ENCODE results near the gene NBL1.
A peak's percentile ranks its signal among the peaks of the same experiment; 100 is the strongest.
"Not testable (repeated sequence)": the region's sequence is repeated elsewhere in the genome, so short reads cannot be mapped to it uniquely, and the experiment has no call there.

NBL1 gene

GRCh38 chr1:19623523-19623922 is 20.6 kb upstream of the NBL1 start:
- DNase-seq = no peak

- no peak for DNase-seq
These were observed 18.7 kb upstream of the NBL1 start for GRCh38 chr1:19625291-19625937.

GRCh38 chr1:19628879-19629278 is 15.2 kb upstream of the NBL1 start:
- no peak for DNase-seq

- DNase-seq = no peak
These were observed 14.8 kb upstream of the NBL1 start for GRCh38 chr1:19629357-19629756.

- not testable (repeated sequence) for DNase-seq
These were observed 13.9 kb upstream of the NBL1 start for GRCh38 chr1:19630192-19630591.

- no peak for DNase-seq
These were observed 13.3 kb upstream of the NBL1 start for GRCh38 chr1:19630720-19631395.

GRCh38 chr1:19632211-19632610 is 11.9 kb upstream of the NBL1 start:
- DNase-seq = no peak

- DNase-seq = no peak
These were observed 11.0 kb upstream of the NBL1 start for GRCh38 chr1:19633106-19633505.

- not testable (repeated sequence) for DNase-seq
These were observed 9.0 kb upstream of the NBL1 start for GRCh38 chr1:19635064-19635463.

- no peak for DNase-seq
These were observed 8.5 kb upstream of the NBL1 start for GRCh38 chr1:19635646-19636045.

- DNase-seq = no peak
These were observed 8.0 kb upstream of the NBL1 start for GRCh38 chr1:19636065-19636464.

- not testable (repeated sequence) for DNase-seq
These were observed 7.4 kb upstream of the NBL1 start for GRCh38 chr1:19636749-19637148.

- DNase-seq = no peak
These were observed 6.5 kb upstream of the NBL1 start for GRCh38 chr1:19637606-19638005.

GRCh38 chr1:19639228-19639627 is 4.9 kb upstream of the NBL1 start:
- DNase-seq = not testable (repeated sequence)

GRCh38 chr1:19639999-19640362 is 4.1 kb upstream of the NBL1 start:
- DNase-seq = peak; percentile 17

- no peak for DNase-seq
These were observed 3.5 kb upstream of the NBL1 start for GRCh38 chr1:19640363-19641316.

- DNase-seq = no peak
These were observed 990 bp upstream of the NBL1 start for GRCh38 chr1:19643121-19643520.

- no peak for DNase-seq
These were observed 227 bp downstream of the NBL1 start for GRCh38 chr1:19644395-19644680.

- DNase-seq = peak; percentile 29
These were observed 735 bp downstream of the NBL1 start for GRCh38 chr1:19644681-19645410.

GRCh38 chr1:19645411-19646251 is 1.5 kb downstream of the NBL1 start:
- no peak for DNase-seq

GRCh38 chr1:19646377-19647319 is 2.5 kb downstream of the NBL1 start:
- DNase-seq = peak; percentile 31
